GM13977 (cell line): ENCODE measurements around the gene FABP3.

ENCODE experiments used
- DNase-seq: peaks from one replicate; pipeline ENCODE4 v3.0.0; 2012; ENCODE audit warnings: low spot score
- in situ Hi-C: fragments of 300-500 bp; cut with MboI; formaldehyde crosslinking; loops from one replicate; pipeline ENCODE4 v1.12.0; 2022; ENCODE audit warnings: low sequenced_read_pairs, low pct_unique_long_range_greater_than_20kb, mixed read lengths, inconsistent platforms; ENCODE audit not compliant: unreplicated experiment
- TF ChIP-seq, protein P1 (sequence below): IDR thresholded peaks from 2 replicates; pipeline ENCODE4 v1.5.1; 2012; ENCODE audit warnings: mild to moderate bottlenecking, control low read depth; ENCODE audit not compliant: insufficient read depth; ENCODE audit errors: extremely low read depth, missing control alignments

Gene FABP3

DNA sequence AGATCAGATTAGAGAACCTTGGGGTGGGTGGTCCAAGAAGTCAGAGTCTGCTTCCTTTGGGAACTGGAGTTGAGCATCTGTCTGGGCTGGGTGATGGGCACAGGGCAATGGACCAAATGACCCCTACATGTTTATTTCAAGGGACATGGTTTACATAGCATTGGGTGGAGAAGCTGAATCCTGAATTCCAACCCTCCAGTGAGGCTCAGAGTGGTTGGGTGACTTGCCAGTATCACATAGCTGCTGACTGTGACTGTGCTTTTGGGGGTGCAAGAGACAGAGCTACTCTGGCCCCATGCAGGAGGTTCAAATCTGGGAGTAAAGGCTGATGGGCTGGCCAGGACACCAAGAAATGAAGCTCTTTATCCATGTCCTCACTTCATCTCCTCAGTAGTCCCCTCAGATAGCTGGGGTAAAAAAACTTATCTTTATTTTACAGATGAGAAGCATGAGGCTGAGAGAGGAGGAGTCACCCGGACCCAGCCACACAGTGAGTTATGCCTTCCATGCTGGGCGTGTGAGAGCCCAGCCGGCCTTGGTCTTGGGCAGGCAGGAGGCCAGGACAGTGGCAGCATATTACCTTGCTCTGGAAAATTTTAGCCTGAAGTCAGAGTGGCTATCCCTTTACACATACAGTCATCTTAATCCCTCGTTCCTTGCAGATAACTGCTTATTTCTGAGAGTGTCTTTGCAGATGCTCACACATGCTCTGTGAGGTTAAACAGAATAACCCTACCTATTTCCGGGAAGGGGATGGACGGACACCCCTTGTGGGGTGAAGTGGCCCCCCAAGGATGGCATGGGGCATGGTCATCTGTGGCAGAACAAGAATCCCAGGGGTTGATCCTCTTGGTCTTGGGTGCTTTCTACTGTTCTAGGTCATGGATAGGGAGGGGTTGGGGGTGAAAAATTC, 37.3 kb upstream of the FABP3 start:
- DNase-seq, result no peak
- in situ Hi-C loops, result no loop called here
- TF ChIP-seq, protein P1, sequence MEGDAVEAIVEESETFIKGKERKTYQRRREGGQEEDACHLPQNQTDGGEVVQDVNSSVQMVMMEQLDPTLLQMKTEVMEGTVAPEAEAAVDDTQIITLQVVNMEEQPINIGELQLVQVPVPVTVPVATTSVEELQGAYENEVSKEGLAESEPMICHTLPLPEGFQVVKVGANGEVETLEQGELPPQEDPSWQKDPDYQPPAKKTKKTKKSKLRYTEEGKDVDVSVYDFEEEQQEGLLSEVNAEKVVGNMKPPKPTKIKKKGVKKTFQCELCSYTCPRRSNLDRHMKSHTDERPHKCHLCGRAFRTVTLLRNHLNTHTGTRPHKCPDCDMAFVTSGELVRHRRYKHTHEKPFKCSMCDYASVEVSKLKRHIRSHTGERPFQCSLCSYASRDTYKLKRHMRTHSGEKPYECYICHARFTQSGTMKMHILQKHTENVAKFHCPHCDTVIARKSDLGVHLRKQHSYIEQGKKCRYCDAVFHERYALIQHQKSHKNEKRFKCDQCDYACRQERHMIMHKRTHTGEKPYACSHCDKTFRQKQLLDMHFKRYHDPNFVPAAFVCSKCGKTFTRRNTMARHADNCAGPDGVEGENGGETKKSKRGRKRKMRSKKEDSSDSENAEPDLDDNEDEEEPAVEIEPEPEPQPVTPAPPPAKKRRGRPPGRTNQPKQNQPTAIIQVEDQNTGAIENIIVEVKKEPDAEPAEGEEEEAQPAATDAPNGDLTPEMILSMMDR, result no peak

DNA sequence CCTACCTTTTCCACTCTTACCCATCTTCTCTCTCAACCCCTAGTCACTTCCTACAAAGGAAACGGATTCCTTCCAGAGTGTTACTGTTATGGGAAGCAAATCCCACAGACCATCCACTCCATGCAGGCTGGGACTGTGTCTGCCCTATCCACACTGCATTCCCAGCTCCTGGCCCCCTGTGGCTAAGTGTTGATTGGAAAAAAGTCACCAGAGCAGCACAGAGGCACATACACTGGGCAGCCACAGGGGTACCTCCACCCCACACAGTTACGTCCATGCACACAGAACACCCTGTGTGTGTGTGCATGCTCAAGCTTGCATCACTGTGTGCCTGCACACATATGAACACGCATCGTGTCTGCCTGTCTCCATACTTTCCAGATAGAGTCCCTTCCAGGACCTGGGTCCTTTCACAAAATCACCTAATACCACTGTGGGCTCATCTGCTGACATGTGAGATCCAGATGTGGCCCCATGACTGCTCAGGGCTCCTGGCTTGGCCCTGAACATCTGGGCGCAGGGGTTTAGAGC, 36.0 kb upstream of the FABP3 start:
- in situ Hi-C loops, result no loop called here
- DNase-seq, result no peak
- TF ChIP-seq, protein P1, result no peak

DNA sequence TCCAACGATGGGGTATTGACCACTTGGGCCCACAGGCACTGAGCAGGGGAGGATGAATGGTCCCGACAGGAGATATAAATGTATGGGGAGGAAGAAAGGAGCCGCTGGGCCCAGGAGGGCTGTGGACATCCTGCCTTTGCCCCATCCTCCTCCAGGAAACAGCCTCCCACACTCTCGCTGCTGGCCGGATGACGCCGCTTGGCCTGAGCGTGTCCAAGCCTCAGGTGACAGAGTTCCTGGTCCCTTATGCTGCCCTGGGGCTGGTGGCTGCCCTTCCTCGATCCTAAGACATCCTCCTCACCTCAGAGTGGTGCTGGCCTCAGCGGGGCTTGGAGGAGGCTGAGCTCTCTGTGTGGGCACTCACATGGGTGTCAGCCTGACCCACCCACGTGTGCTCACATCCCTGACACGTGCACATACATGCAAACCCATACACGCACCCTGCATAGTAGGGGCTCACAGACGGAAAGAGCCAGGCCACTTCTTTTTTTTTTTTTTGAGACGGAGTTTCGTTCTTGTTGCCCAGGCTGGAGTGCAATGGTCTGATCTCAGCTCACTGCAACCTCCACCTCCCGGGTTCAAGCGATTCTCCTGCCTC, 34.3 kb upstream of the FABP3 start:
- in situ Hi-C loops, result no loop called here
- no peak for DNase-seq
- TF ChIP-seq, protein P1, result no peak

DNA sequence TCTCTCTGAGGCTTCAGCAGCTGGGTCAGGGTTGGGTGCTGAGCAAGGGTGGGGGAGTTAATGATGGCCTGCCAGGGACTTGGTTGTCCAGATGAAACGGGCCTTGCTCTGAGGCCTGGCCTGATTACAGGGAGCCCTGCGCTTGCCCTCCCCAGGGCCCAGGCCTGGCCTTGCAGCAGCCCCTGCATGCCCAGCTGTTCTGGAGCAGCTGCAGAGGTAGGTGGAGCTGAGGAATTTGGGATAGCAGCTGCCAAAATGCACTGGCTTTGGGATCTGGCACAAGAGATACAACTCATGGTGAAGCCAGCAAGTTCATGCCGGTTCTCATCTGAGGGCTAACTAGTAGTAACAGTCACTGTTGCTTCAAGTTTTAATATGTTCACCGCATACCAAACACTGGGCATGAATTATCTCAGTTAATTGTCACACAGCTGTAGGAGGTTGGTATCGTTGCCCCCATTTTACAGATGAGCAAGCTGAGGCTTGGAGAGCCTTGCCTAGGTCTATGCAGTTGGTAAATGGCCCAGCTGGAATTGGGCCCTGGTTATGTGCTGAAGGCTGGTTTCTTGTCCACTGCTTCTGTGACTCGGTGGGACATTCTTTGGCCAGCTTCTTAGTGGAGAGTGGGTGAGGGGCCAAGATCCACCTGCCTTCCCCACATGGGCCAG, 32.8 kb upstream of the FABP3 start:
- in situ Hi-C loops, result no loop called here
- TF ChIP-seq, protein P1, result no peak
- DNase-seq, result no peak

DNA sequence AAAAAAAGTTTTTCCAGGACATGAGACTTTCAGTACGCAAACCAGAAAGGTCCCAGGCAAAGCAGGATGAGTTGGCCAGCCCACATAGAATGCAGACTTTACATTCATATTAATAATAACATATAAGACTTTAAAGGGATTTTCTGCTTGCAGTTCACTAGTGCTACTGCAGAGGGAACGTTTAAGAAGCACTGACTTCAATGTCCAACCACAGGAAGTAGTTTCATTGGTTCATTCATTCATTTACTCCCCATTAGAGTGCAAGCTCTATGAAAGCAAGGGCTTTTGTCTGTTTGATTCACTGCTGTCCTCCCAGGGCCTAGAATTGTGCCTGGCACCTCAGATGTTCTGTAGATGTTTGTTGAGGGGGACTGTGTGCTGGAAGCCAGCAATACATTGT, 28.4 kb upstream of the FABP3 start:
- TF ChIP-seq, protein P1, result no peak
- DNase-seq, result no peak
- in situ Hi-C loops, result no loop called here

DNA sequence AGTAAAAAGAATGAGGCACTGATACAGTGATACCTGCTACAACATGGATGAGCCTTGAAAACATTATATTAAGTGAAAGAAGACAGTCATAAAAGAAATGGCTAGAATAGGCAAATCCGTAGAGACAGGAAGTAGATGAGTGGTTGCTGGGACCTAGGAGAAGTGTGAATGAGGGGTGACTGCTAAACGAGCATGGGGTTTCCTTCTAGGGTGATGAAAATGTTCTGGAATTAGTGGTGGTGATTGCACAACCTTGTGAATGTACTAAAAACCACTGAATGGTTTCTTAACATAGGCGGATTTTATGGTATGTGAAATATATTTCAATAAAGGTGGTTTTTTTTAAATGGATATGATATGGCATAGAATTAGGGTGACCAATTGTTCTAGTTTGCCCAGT, 27.5 kb upstream of the FABP3 start:
- in situ Hi-C loops, result no loop called here
- no peak for DNase-seq
- TF ChIP-seq, protein P1, result no peak
